HL-60 (cell line): ENCODE measurements around the gene PPP1R9A.

Experiments used
- DNase-seq, 2 experiments: peaks; one replicate each; pipeline ENCODE4 v3.0.0-alpha.2; 2010 to 2020; ENCODE audit warnings: low read depth in 1 of 2, low spot score in 1 of 2
- H3K27ac ChIP-seq: fragments of 250-450 bp; sonication (Bioruptor Pico); replicated peaks from 2 replicates; pipeline ENCODE4 v1.5.1; 2020; ENCODE audit warnings: mild to moderate bottlenecking, moderate library complexity
- H3K27me3 ChIP-seq: fragments of 250-450 bp; sonication (Bioruptor Pico); 2 replicates; pipeline ENCODE4 v1.5.1; 2021; ENCODE audit warnings: mild to moderate bottlenecking, moderate library complexity; ENCODE audit not compliant: insufficient read depth, poor library complexity, severe bottlenecking
- H3K4me3 ChIP-seq: replicated peaks from 2 replicates; pipeline ENCODE4 v1.5.1; 2011; ENCODE audit warnings: mild to moderate bottlenecking, control low read depth, low read length; ENCODE audit not compliant: insufficient read depth
- GABPA ChIP-seq: IDR thresholded peaks from 2 replicates; pipeline ENCODE4 v1.6.1; 2012; ENCODE audit warnings: low read depth
- POLR2AphosphoS5 ChIP-seq: IDR thresholded peaks from 2 replicates; pipeline ENCODE4 v1.6.1; 2012; ENCODE audit warnings: low read depth
- SPI1 ChIP-seq: IDR thresholded peaks from 2 replicates; pipeline ENCODE4 v1.6.1; 2012; ENCODE audit warnings: low read depth, mild to moderate bottlenecking, borderline replicate concordance
- TF ChIP-seq, protein P1 (sequence below): IDR thresholded peaks from 2 replicates; pipeline ENCODE4 v1.6.1; 2012; ENCODE audit warnings: low read depth; ENCODE audit not compliant: insufficient replicate concordance
- TF ChIP-seq, protein P2 (sequence below): IDR thresholded peaks from one replicate; pipeline ENCODE4 v1.5.1; 2011; ENCODE audit warnings: low read length, control low read depth, inconsistent platforms; ENCODE audit not compliant: insufficient read depth

The PPP1R9A gene

DNA sequence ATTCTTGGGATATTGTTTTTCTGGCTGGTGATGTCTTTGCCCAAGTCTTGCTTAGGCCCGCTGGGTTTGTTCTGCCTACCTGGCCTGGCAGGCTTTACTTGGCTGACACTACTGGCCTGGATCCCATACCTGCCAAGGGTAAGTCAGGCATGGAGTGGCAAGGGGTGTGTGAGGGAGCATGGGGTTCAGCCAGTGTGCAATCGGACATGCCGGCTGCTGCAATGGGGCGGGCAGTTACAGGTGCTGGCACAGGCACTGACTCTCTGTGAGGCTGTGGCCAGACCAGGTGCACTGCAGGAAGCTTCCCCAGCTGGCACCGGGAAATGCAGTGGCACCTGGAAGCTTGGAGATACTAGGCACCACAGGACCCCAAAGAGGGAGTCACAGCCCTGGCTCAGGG, 248.6 kb downstream of the PPP1R9A start:
- DNase-seq = no peak
- no peaks in the 10 kb centered on the region for H3K27me3 ChIP-seq
- TF ChIP-seq, protein P1, sequence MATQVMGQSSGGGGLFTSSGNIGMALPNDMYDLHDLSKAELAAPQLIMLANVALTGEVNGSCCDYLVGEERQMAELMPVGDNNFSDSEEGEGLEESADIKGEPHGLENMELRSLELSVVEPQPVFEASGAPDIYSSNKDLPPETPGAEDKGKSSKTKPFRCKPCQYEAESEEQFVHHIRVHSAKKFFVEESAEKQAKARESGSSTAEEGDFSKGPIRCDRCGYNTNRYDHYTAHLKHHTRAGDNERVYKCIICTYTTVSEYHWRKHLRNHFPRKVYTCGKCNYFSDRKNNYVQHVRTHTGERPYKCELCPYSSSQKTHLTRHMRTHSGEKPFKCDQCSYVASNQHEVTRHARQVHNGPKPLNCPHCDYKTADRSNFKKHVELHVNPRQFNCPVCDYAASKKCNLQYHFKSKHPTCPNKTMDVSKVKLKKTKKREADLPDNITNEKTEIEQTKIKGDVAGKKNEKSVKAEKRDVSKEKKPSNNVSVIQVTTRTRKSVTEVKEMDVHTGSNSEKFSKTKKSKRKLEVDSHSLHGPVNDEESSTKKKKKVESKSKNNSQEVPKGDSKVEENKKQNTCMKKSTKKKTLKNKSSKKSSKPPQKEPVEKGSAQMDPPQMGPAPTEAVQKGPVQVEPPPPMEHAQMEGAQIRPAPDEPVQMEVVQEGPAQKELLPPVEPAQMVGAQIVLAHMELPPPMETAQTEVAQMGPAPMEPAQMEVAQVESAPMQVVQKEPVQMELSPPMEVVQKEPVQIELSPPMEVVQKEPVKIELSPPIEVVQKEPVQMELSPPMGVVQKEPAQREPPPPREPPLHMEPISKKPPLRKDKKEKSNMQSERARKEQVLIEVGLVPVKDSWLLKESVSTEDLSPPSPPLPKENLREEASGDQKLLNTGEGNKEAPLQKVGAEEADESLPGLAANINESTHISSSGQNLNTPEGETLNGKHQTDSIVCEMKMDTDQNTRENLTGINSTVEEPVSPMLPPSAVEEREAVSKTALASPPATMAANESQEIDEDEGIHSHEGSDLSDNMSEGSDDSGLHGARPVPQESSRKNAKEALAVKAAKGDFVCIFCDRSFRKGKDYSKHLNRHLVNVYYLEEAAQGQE = no peak
- TF ChIP-seq, protein P2, sequence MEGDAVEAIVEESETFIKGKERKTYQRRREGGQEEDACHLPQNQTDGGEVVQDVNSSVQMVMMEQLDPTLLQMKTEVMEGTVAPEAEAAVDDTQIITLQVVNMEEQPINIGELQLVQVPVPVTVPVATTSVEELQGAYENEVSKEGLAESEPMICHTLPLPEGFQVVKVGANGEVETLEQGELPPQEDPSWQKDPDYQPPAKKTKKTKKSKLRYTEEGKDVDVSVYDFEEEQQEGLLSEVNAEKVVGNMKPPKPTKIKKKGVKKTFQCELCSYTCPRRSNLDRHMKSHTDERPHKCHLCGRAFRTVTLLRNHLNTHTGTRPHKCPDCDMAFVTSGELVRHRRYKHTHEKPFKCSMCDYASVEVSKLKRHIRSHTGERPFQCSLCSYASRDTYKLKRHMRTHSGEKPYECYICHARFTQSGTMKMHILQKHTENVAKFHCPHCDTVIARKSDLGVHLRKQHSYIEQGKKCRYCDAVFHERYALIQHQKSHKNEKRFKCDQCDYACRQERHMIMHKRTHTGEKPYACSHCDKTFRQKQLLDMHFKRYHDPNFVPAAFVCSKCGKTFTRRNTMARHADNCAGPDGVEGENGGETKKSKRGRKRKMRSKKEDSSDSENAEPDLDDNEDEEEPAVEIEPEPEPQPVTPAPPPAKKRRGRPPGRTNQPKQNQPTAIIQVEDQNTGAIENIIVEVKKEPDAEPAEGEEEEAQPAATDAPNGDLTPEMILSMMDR = no peak
- TF ChIP-seq GABPA (no peak), POLR2AphosphoS5 (no peak), SPI1 (no peak)
- no peak overlapping the region for H3K27ac ChIP-seq
- no peak overlapping the region for H3K4me3 ChIP-seq

DNA sequence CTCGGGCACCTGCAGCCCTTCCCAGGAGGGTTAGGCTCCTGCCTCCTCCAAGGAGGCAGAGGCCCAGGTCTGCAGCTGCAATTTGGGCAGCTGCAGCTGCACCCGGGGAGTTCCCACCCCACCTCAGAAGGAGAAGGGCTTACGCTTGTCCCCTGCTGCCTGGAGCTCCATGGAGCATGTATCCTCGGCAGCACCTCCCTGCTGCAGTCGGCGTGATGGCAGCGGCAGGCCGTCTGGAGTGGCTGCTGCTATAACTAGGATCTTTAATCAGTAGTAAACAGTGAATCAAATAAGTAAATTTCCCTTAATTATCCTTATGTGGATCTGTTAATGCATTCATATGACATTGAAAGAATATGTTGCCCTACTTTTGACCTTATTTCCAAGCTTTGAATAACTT, 250.0 kb downstream of the PPP1R9A start:
- DNase-seq = no peak
- no peaks in the 10 kb centered on the region for H3K27me3 ChIP-seq
- no peak for TF ChIP-seq SPI1
- TF ChIP-seq POLR2AphosphoS5 = no peak
- no peak overlapping the region for H3K27ac ChIP-seq
- H3K4me3 ChIP-seq = no peak overlapping the region

DNA sequence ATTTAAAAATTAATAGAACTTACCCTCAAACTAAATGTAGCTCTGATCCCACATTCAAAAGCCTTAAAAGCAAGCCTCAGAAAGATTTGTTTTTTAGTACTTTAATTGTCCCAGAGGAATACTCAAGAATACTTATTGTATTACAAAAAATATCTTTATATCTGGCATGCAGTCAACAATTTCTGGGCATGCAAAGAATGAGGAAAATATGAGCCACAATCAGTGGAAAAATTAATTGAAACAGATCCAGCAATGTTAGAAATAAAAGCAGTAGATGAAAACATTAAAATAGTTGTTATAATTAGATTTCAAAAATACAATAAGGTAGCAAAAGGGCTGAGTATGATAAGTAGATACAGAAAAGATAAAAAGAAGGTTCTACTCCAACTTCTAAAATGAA, 262.3 kb downstream of the PPP1R9A start:
- no peak overlapping the region for H3K4me3 ChIP-seq
- H3K27ac ChIP-seq = no peak overlapping the region
- no peaks in the 10 kb centered on the region for H3K27me3 ChIP-seq
- DNase-seq = no peak
- TF ChIP-seq POLR2AphosphoS5 = no peak
- TF ChIP-seq, protein P2 = no peak

DNA sequence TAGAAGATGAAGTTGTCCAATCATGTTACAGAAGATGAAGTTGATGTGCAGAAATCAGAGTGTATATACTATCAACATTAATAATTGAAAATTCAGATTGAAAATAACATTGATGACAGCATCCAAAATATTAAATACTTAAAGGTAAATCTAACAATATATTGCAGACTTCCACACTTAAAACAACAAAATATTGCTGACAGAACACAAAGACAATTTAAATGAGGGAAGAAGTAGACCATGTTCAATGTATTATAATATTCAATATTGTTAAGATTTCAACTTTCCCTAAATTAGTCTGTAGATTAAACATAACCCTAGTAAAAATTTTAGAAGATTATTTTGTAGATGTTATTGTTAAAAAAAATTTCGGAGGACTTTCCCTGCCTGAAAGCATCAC, 265.0 kb downstream of the PPP1R9A start:
- no peaks in the 10 kb centered on the region for H3K27me3 ChIP-seq
- DNase-seq = no peak
- no peak for TF ChIP-seq POLR2AphosphoS5
- no peak for TF ChIP-seq SPI1
- TF ChIP-seq, protein P1 = no peak
- TF ChIP-seq GABPA = no peak
- TF ChIP-seq, protein P2 = no peak
- H3K4me3 ChIP-seq = no peak overlapping the region
- H3K27ac ChIP-seq = no peak overlapping the region
